IMR-90 (cell line): ENCODE data around the gene MEGF10. TPM values are rescaled to one million over a fixed set of nuclear protein-coding genes. Genes with fewer than 3 reads are reported as not detected.

Source experiments
- ATAC-seq: fragments of 200-7000 bp; cut with Tn5 transposase; 2 replicates; pipeline ENCODE4 v1.9.1; 2020; ENCODE audit warnings: low read depth, mild to moderate bottlenecking, moderate library complexity
- BruUV-seq: library from RNA; stranded (reverse); fragments of 400-500 nt; replicated peaks from 2 replicates; lab custom pipeline; 2021; lab: Mats Ljungman, UMichigan
- CTCF ChIA-PET: fragments of 300-600 bp; formaldehyde crosslinking; extraction: SDS; loops from one replicate; lab custom pipeline; 2021; ENCODE audit warnings: antibody characterized with exemption; lab: Yijun Ruan, JAX
- POLR2A ChIA-PET: fragments of 300-600 bp; sonication (Branson Sonifier 250); formaldehyde crosslinking; loops from one replicate; lab custom pipeline; 2022; ENCODE audit warnings: antibody characterized with exemption; ENCODE audit not compliant: unreplicated experiment; lab: Charles Lee
- DNase-seq: peaks from one replicate; pipeline ENCODE4 v3.0.0; 2013
- H2AFZ ChIP-seq: replicated peaks from 2 replicates; pipeline ENCODE3; 2013; ENCODE audit warnings: low read length, mild to moderate bottlenecking; ENCODE audit not compliant: poor library complexity
- H2AK5ac ChIP-seq: 2 replicates; pipeline ENCODE4 v1.6.1; 2013; ENCODE audit warnings: low read depth, low read length, inconsistent platforms
- H2AK9ac ChIP-seq: replicated peaks from 2 replicates; pipeline ENCODE3; 2013; ENCODE audit warnings: mild to moderate bottlenecking, low read depth, low read length, moderate library complexity; ENCODE audit not compliant: poor library complexity
- H2BK120ac ChIP-seq: 2 replicates; pipeline ENCODE4 v1.6.1; 2013; ENCODE audit warnings: low read depth, low read length, inconsistent platforms
- H2BK15ac ChIP-seq: 3 replicates; pipeline ENCODE4 v1.6.1; 2013; ENCODE audit warnings: low read depth, low read length, inconsistent platforms
- H2BK20ac ChIP-seq: 2 replicates; pipeline ENCODE4 v1.6.1; 2013; ENCODE audit warnings: low read depth, mild to moderate bottlenecking, inconsistent platforms, low read length, moderate library complexity
- H2BK5ac ChIP-seq: 2 replicates; pipeline ENCODE4 v1.6.1; 2013; ENCODE audit warnings: mild to moderate bottlenecking, low read depth, low read length, inconsistent platforms; ENCODE audit not compliant: poor library complexity, severe bottlenecking
- H3K14ac ChIP-seq: replicated peaks from 2 replicates; pipeline ENCODE4 v1.6.1; 2013; ENCODE audit warnings: low read depth, low read length, inconsistent platforms
- H3K18ac ChIP-seq: 2 replicates; pipeline ENCODE4 v1.6.1; 2013; ENCODE audit warnings: low read depth, low read length, control low read depth
- H3K23ac ChIP-seq: 2 replicates; pipeline ENCODE4 v1.6.1; 2013; ENCODE audit warnings: low read depth, low read length, inconsistent platforms
- H3K27ac ChIP-seq: 2 replicates; pipeline ENCODE4 v1.5.1; 2013; ENCODE audit warnings: mild to moderate bottlenecking, control low read depth, low read length; ENCODE audit not compliant: insufficient read depth
- H3K27me3 ChIP-seq: 2 replicates; pipeline ENCODE4 v1.6.1; 2013; ENCODE audit warnings: low read length; ENCODE audit not compliant: control insufficient read depth, insufficient read depth
- H3K36me3 ChIP-seq: 2 replicates; pipeline ENCODE4 v1.6.1; 2013; ENCODE audit warnings: low read length, mixed read lengths; ENCODE audit not compliant: control insufficient read depth, insufficient read depth
- H3K4ac ChIP-seq: 2 replicates; pipeline ENCODE4 v1.6.1; 2013; ENCODE audit warnings: low read depth, low read length, inconsistent platforms
- H3K4me1 ChIP-seq: 2 replicates; pipeline ENCODE4 v1.6.1; 2013; ENCODE audit warnings: low read length, mixed read lengths; ENCODE audit not compliant: control insufficient read depth, insufficient read depth
- H3K4me2 ChIP-seq: 2 replicates; pipeline ENCODE4 v1.6.1; 2013; ENCODE audit warnings: low read depth, mild to moderate bottlenecking, control low read depth, low read length, moderate library complexity
- H3K4me3 ChIP-seq: 2 replicates; pipeline ENCODE4 v1.5.1; 2013; ENCODE audit warnings: low read depth, mild to moderate bottlenecking, control low read depth, low read length, moderate library complexity; ENCODE audit not compliant: insufficient read depth
- H3K56ac ChIP-seq: 2 replicates; pipeline ENCODE4 v1.6.1; 2013; ENCODE audit warnings: low read length, inconsistent platforms; ENCODE audit not compliant: insufficient read depth; ENCODE audit errors: extremely low read depth
- H3K79me1 ChIP-seq, 2 experiments: 2 replicates each; pipeline ENCODE4 v1.6.1; 2013; ENCODE audit warnings: low read length in 2 of 2, inconsistent platforms in 1 of 2, low read depth in 1 of 2
- H3K9ac ChIP-seq: 2 replicates; pipeline ENCODE4 v1.6.1; 2013; ENCODE audit warnings: low read depth, low read length, control low read depth
- H3K9me1 ChIP-seq: 2 replicates; pipeline ENCODE4 v1.6.1; 2013; ENCODE audit warnings: low read length, inconsistent platforms; ENCODE audit not compliant: insufficient read depth
- H3K9me3 ChIP-seq: 2 replicates; pipeline ENCODE4 v1.6.1; 2013; ENCODE audit warnings: low read length; ENCODE audit not compliant: control insufficient read depth, insufficient read depth
- H4K20me1 ChIP-seq: 2 replicates; pipeline ENCODE4 v1.6.1; 2013; ENCODE audit warnings: low read length, inconsistent platforms; ENCODE audit not compliant: insufficient read depth
- H4K5ac ChIP-seq: 2 replicates; pipeline ENCODE4 v1.6.1; 2013; ENCODE audit warnings: mild to moderate bottlenecking, low read depth, low read length, control low read depth
- H4K8ac ChIP-seq, 2 experiments: 2 replicates each; pipeline ENCODE4 v1.6.1; 2013; ENCODE audit warnings: low read depth in 2 of 2, low read length in 2 of 2, control low read depth in 1 of 2, inconsistent platforms in 1 of 2
- H4K91ac ChIP-seq: 2 replicates; pipeline ENCODE4 v1.6.1; 2013; ENCODE audit warnings: low read depth, low read length, inconsistent platforms; ENCODE audit not compliant: insufficient read depth
- BHLHE40 ChIP-seq: fragments of 150-350 bp; IDR thresholded peaks from 2 replicates; pipeline ENCODE4 v1.6.1; 2016; ENCODE audit warnings: mild to moderate bottlenecking, low read depth, low read length
- CEBPB ChIP-seq: IDR thresholded peaks from 2 replicates; pipeline ENCODE4 v1.6.1; 2012; ENCODE audit warnings: low read depth, low read length, improper control_type of control experiment
- CHD1 ChIP-seq: IDR thresholded peaks from 2 replicates; pipeline ENCODE4 v1.6.1; 2012; ENCODE audit warnings: low read depth, low read length, improper control_type of control experiment
- CTCF ChIP-seq: conservative IDR thresholded peaks from 2 replicates; pipeline ENCODE4 v1.5.1; 2012; ENCODE audit warnings: mild to moderate bottlenecking, low read depth, low read length, improper control_type of control experiment
- FOS ChIP-seq: fragments of 150-350 bp; IDR thresholded peaks from 2 replicates; pipeline ENCODE4 v1.6.1; 2016; ENCODE audit warnings: low read depth, low read length
- MAFK ChIP-seq: IDR thresholded peaks from 2 replicates; pipeline ENCODE4 v1.6.1; 2012; ENCODE audit warnings: low read depth, low read length, improper control_type of control experiment
- MXI1 ChIP-seq: IDR thresholded peaks from 2 replicates; pipeline ENCODE4 v1.6.1; 2012; ENCODE audit warnings: low read depth, mild to moderate bottlenecking, low read length, moderate library complexity, borderline replicate concordance
- NFE2L2 ChIP-seq: fragments of 150-350 bp; IDR thresholded peaks from 2 replicates; pipeline ENCODE4 v1.6.1; 2016; ENCODE audit warnings: low read depth, mild to moderate bottlenecking, low read length
- POLR2A ChIP-seq: IDR thresholded peaks from 2 replicates; pipeline ENCODE4 v1.6.1; 2012; ENCODE audit warnings: mild to moderate bottlenecking, low read depth, low read length
- RAD21 ChIP-seq: IDR thresholded peaks from 2 replicates; pipeline ENCODE4 v1.6.1; 2012; ENCODE audit warnings: low read length, improper control_type of control experiment
- RCOR1 ChIP-seq: IDR thresholded peaks from 2 replicates; pipeline ENCODE4 v1.6.1; 2012; ENCODE audit warnings: mild to moderate bottlenecking, low read length, improper control_type of control experiment; ENCODE audit not compliant: insufficient replicate concordance
- RFX5 ChIP-seq: IDR thresholded peaks from 2 replicates; pipeline ENCODE4 v1.8.0; 2012; ENCODE audit warnings: low read depth, mild to moderate bottlenecking, low read length, moderate library complexity
- SMC3 ChIP-seq: fragments of 150-350 bp; IDR thresholded peaks from 2 replicates; pipeline ENCODE4 v1.6.1; 2016; ENCODE audit warnings: low read depth, mild to moderate bottlenecking, antibody characterized with exemption, low read length, moderate library complexity
- USF2 ChIP-seq: fragments of 150-350 bp; IDR thresholded peaks from 2 replicates; pipeline ENCODE4 v1.6.1; 2017; ENCODE audit warnings: mild to moderate bottlenecking, antibody characterized with exemption, low read length, low read depth
- WGBS, 2 experiments: methylation state at CpG; one replicate each; pipeline versions ENCODE4 v1.1.5 to v1.1.7; 2013; ENCODE audit warnings: missing lambda C conversion rate in 2 of 2; ENCODE audit not compliant: insufficient read length in 1 of 2; ENCODE audit errors: extremely low coverage in 2 of 2; 5-methylcytosine and 5-hydroxymethylcytosine counted together
- dilution Hi-C: fragments of 300-500 bp; cut with HindIII; formaldehyde crosslinking; loops from one replicate; pipeline ENCODE4 v1.14.3; 2018; ENCODE audit warnings: low sequenced_read_pairs; ENCODE audit not compliant: unreplicated experiment
- in situ Hi-C: fragments of 300-500 bp; cut with MboI; formaldehyde crosslinking; loops from 3 replicates; pipeline ENCODE4 v1.14.3; 2019; ENCODE audit warnings: low sequenced_read_pairs, inconsistent platforms, mixed read lengths
- intact Hi-C: fragments of 100-400 bp; cut with micrococcal nuclease; formaldehyde crosslinking; loops from 2 replicates; pipeline ENCODE4 v1.10.0; 2022
- polyA plus RNA-seq, 3 experiments: library from polyadenylated mRNA; depleted of rRNA; stranded (reverse); fragments of >200 nt; gene quantifications; 2 replicates each; pipeline ENCODE4 v1.2.3, GENCODE V29; 2012; ENCODE audit warnings: low replicate concordance in 1 of 3
- total RNA-seq: library from RNA; depleted of rRNA; stranded (reverse); fragments of >200 nt; gene quantifications from 2 replicates; pipeline ENCODE4 v1.2.3, GENCODE V29; 2012

Gene MEGF10
- total and polyA plus RNA-seq, 2 of the 4 experiments (the other 2 are of a cell fraction) = not detected

GRCh38 chr5:127385936-127386335, 95.3 kb downstream of the MEGF10 start:
- dilution Hi-C loops = no loop called here
- WGBS, 2 experiments = no CpG with 5 or more reads among the region's 1 CpG

More at GRCh38 chr5:127385936-127386335, 95.3 kb downstream of the MEGF10 start:
- Histone ChIP-seq H3K27ac (no peak overlapping the region), H4K5ac (no peak overlapping the region), H3K23ac (no peak overlapping the region), H4K8ac (no peak overlapping the region), H2BK20ac (no peak overlapping the region), H3K9me3 (no peaks in the 10 kb centered on the region), H3K79me1 (no peaks in the 10 kb centered on the region), H3K36me3 (no peaks in the 10 kb centered on the region), H4K20me1 (no peaks in the 10 kb centered on the region), H2AK9ac (no peak overlapping the region), H3K9ac (no peak overlapping the region), H2AFZ (no peak overlapping the region), H2AK5ac (no peak overlapping the region), H2BK5ac (no peak overlapping the region), H3K14ac (no peak overlapping the region), H3K56ac (no peak overlapping the region), H2BK120ac (no peak overlapping the region), H3K27me3 (peaks cover 1% of the 10 kb centered on the region; the same call in 1 of the 2 replicates), H3K4me1 (peaks cover 2% of the 10 kb centered on the region; the same call in 1 of the 2 replicates), H4K91ac (no peak overlapping the region), H3K4me2 (no peak overlapping the region; the same call in 1 of the 2 replicates), H3K4me3 (no peak overlapping the region), H2BK15ac (no peak overlapping the region), H3K4ac (no peak overlapping the region), H3K9me1 (no peaks in the 10 kb centered on the region), H3K18ac (no peak overlapping the region)
- intact Hi-C loops (loop anchor here (10.0 kb wide), 1 partner anchor 521 kb away; no protein-coding TSS in a partner anchor), in situ Hi-C loops (no loop called here)
- no peak for ATAC-seq
- no peak for DNase-seq
- ChIA-PET CTCF (interaction anchor here (0.5 kb wide), 1 partner anchor 17 kb away, joined by 3 read pairs; no protein-coding TSS in a partner anchor), POLR2A (no interaction called here)
- no TSS peak for BruUV-seq
- no peak for TF ChIP-seq CHD1
- no peak for TF ChIP-seq CEBPB
- no peak for TF ChIP-seq MAFK
- TF ChIP-seq POLR2A = no peak
- no peak for TF ChIP-seq MXI1
- no peak for TF ChIP-seq RFX5
- TF ChIP-seq SMC3 = no peak
- TF ChIP-seq NFE2L2 = no peak
- no peak for TF ChIP-seq FOS
- no peak for TF ChIP-seq CTCF
- no peak for TF ChIP-seq USF2
- TF ChIP-seq RAD21 = no peak
- no peak for TF ChIP-seq BHLHE40
- no peak for TF ChIP-seq RCOR1
